ENCODE data around the gene NENF. TPM values are rescaled to one million over a fixed set of nuclear protein-coding genes. Genes with fewer than 3 reads are reported as not detected.

The NENF gene
- total RNA-seq, 1 experiment from 2014 or later = 45.3 TPM

DNA sequence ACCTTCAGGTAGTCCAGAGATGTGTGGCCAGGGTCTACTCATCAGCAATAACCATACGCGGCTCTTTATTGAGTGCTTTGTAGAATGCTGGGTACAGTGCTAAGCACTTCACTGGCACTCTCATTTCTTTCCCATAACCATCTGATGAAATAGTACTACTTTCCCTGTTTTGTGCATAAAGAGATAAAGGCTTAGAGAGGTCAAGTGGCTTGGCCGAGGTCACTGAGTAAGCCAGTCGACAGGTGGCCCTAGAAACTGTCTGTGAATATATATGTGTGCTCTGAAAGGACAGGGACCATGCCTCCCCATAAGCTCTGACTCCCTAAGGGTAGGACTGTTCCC is 52.8 kb downstream of the NENF start:
- Mint-ChIP-seq H3K27me3 (ENCODE audit: unreplicated experiment) (no peaks in the 10 kb centered on the region), H3K36me3 (ENCODE audit: insufficient read depth, unreplicated experiment) (peaks cover 47% of the 10 kb centered on the region), H3K27ac (ENCODE audit: unreplicated experiment) (peak overlapping the region; percentile 94), H3K4me3 (ENCODE audit: low read depth, unreplicated experiment) (peak overlapping the region; percentile 10), H3K4me1 (ENCODE audit: low read depth, unreplicated experiment) (peaks cover 68% of the 10 kb centered on the region), H3K9me3 (ENCODE audit: low read depth, unreplicated experiment) (no peaks in the 10 kb centered on the region)
- CTCF ChIA-PET = interaction anchor here (0.8 to 1.2 kb wide), 5 partner anchors 13 to 450 kb away, joined by 3 to 4 read pairs (median 3); partner anchors contain the start of genes ATF3, DTL and INTS7
- DNase-seq = no peak
- BruUV-seq (replicated peaks) = TSS peak; percentile 87
- TF ChIP-seq, protein P1, sequence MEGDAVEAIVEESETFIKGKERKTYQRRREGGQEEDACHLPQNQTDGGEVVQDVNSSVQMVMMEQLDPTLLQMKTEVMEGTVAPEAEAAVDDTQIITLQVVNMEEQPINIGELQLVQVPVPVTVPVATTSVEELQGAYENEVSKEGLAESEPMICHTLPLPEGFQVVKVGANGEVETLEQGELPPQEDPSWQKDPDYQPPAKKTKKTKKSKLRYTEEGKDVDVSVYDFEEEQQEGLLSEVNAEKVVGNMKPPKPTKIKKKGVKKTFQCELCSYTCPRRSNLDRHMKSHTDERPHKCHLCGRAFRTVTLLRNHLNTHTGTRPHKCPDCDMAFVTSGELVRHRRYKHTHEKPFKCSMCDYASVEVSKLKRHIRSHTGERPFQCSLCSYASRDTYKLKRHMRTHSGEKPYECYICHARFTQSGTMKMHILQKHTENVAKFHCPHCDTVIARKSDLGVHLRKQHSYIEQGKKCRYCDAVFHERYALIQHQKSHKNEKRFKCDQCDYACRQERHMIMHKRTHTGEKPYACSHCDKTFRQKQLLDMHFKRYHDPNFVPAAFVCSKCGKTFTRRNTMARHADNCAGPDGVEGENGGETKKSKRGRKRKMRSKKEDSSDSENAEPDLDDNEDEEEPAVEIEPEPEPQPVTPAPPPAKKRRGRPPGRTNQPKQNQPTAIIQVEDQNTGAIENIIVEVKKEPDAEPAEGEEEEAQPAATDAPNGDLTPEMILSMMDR (IDR thresholded peaks at IDR 0.05; ENCODE audit: unreplicated experiment) = no peak
- intact Hi-C loops (cut with micrococcal nuclease; ENCODE audit: unreplicated experiment) = no loop called here

- BruUV-seq (replicated peaks) = no TSS peak
- CTCF ChIA-PET = interaction anchor here (0.8 to 1.2 kb wide), 4 partner anchors 12 to 451 kb away, joined by 3 to 4 read pairs (median 4); partner anchors contain the start of genes ATF3, DTL and INTS7
Measured at GRCh38 chr1:212485913-212486618, 53.3 kb downstream of the NENF start.

GRCh38 chr1:212486619-212486975 is 53.9 kb downstream of the NENF start:
- CTCF ChIA-PET = no interaction called here
- intact Hi-C loops (cut with micrococcal nuclease; ENCODE audit: unreplicated experiment) = loop anchor here (1.0 to 2.0 kb wide), 2 partner anchors 110 to 123 kb away; no protein-coding TSS in a partner anchor

More at GRCh38 chr1:212485913-212486618, 53.3 kb downstream of the NENF start:
- H3K4me3 Mint-ChIP-seq (ENCODE audit: low read depth, unreplicated experiment) = peak overlapping the region; percentile 10
- H3K27ac Mint-ChIP-seq (ENCODE audit: unreplicated experiment) = peak overlapping the region; percentile 94
- intact Hi-C loops (cut with micrococcal nuclease; ENCODE audit: unreplicated experiment) = loop anchor here (1.0 to 2.0 kb wide), 2 partner anchors 111 to 123 kb away; no protein-coding TSS in a partner anchor
- H3K36me3 Mint-ChIP-seq (ENCODE audit: insufficient read depth, unreplicated experiment) = peaks cover 47% of the 10 kb centered on the region
- H3K9me3 Mint-ChIP-seq (ENCODE audit: low read depth, unreplicated experiment) = no peaks in the 10 kb centered on the region
- peaks cover 68% of the 10 kb centered on the region for H3K4me1 Mint-ChIP-seq (ENCODE audit: low read depth, unreplicated experiment)
- TF ChIP-seq, protein P1 (IDR thresholded peaks at IDR 0.05; ENCODE audit: unreplicated experiment) = no peak
- peak; percentile 94 for DNase-seq
- no peaks in the 10 kb centered on the region for H3K27me3 Mint-ChIP-seq (ENCODE audit: unreplicated experiment)

DNA sequence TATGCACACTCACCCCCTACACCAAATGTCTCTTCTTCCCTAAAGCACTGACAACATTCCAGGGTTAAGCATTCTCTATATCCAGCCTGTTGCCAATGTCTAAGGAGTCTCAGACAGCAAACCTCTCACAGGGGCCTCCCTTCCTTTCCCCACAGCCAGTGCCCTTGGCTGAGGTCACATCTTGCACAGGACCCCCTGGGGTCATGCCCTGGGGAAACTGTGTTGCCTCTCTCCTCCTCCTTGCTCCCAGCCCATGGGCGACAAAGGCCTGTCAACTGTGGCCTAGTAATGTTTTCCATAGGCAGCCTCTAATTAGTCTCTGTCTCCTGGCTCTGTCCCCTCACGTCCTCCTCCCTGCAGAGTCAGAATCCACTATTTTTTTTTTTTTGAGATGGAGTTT is 54.6 kb downstream of the NENF start:
- intact Hi-C loops (cut with micrococcal nuclease; ENCODE audit: unreplicated experiment) = loop anchor here (2.0 kb wide), 1 partner anchor 110 kb away; no protein-coding TSS in a partner anchor
- BruUV-seq (replicated peaks) = no TSS peak

More at GRCh38 chr1:212486619-212486975, 53.9 kb downstream of the NENF start:
- Mint-ChIP-seq H3K4me1 (ENCODE audit: low read depth, unreplicated experiment) (peaks cover 65% of the 10 kb centered on the region), H3K36me3 (ENCODE audit: insufficient read depth, unreplicated experiment) (peaks cover 47% of the 10 kb centered on the region), H3K9me3 (ENCODE audit: low read depth, unreplicated experiment) (no peaks in the 10 kb centered on the region), H3K27ac (ENCODE audit: unreplicated experiment) (peak overlapping the region; percentile 94), H3K27me3 (ENCODE audit: unreplicated experiment) (no peaks in the 10 kb centered on the region), H3K4me3 (ENCODE audit: low read depth, unreplicated experiment) (peak overlapping the region; percentile 10)
- BruUV-seq (replicated peaks) = TSS peak; percentile 17
- DNase-seq = no peak
- TF ChIP-seq, protein P1 (IDR thresholded peaks at IDR 0.05; ENCODE audit: unreplicated experiment) = no peak

More for the DNA sequence above, 54.6 kb downstream of the NENF start:
- Mint-ChIP-seq H3K4me3 (ENCODE audit: low read depth, unreplicated experiment) (no peak overlapping the region), H3K9me3 (ENCODE audit: low read depth, unreplicated experiment) (no peaks in the 10 kb centered on the region), H3K36me3 (ENCODE audit: insufficient read depth, unreplicated experiment) (peaks cover 47% of the 10 kb centered on the region), H3K4me1 (ENCODE audit: low read depth, unreplicated experiment) (peaks cover 59% of the 10 kb centered on the region), H3K27me3 (ENCODE audit: unreplicated experiment) (no peaks in the 10 kb centered on the region), H3K27ac (ENCODE audit: unreplicated experiment) (peak overlapping the region; percentile 94)
- no peak for DNase-seq
- TF ChIP-seq, protein P1 (IDR thresholded peaks at IDR 0.05; ENCODE audit: unreplicated experiment) = no peak
- CTCF ChIA-PET = interaction anchor here (0.7 kb wide), 1 partner anchor 87 kb away, joined by 3 read pairs; no protein-coding TSS in a partner anchor

Data from Calu3 (cell line).